Endothelial cell of hepatic sinusoid (primary cell): ENCODE results near the gene NCK2.
"Not testable (repeated sequence)": the region's sequence is repeated elsewhere in the genome, so short reads cannot be mapped to it uniquely, and the experiment has no call there.

Experiments
- in situ Hi-C: cut with HindIII; loops from 2 replicates; pipeline ENCODE4 v1.10.0; 2017; ENCODE audit warnings: low sequenced_read_pairs

Gene NCK2

DNA sequence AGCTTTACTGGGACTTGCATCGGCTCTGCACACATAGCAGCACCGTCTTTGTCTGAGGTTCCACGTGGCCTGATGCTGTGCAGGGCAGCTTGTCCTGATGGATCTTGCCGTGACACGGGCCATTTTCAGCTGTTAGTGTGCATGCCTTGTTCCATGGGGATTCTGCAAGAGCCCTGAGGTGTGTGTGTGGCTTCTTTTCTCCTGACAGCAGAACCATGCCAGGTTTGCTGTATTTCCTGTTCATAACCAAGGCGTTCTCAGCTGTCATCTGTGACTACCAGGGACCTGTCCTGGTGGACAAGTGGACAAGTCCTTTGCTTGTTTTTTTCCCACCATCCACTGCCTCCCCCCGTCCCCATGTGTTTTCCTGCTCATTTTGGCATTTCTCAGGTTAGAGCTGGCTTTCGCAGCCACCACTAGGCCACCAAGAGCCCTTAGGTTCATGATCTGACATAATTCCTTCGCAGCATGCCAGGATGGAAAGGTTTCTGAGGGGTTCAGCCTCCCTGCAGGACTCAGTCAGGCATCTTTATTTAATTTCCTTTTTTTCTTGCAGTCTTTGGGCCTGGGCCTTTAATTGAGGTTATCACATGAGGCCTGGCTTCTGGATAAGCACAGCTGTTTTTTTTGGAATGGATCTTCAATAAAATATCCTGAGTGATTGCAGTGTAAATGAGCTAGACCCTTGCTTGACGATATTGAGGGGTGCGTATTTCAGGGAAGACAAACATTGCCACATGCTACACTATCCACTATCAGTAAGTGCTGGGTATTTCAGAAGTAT, 139.4 kb downstream of the NCK2 start:
- in situ Hi-C loops = no loop called here

DNA sequence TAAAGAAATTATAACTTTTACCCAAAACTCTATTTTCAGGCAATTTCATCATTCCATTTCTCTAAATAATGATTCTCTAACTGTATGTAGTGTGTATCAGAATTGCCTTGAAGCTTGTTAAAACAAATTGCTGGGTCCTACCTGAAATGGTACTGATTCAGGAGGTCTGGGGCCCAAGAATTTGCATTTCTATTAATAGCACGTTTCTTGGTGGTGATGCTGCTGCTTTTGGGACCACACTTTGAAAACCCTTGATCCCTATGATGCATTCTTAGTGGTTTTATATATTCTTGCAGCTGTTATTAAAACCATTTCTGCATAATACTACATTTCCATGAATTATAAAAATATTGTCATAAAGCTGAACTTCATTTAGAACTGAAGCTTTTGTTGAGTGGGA, 140.7 kb downstream of the NCK2 start:
- in situ Hi-C loops = no loop called here

DNA sequence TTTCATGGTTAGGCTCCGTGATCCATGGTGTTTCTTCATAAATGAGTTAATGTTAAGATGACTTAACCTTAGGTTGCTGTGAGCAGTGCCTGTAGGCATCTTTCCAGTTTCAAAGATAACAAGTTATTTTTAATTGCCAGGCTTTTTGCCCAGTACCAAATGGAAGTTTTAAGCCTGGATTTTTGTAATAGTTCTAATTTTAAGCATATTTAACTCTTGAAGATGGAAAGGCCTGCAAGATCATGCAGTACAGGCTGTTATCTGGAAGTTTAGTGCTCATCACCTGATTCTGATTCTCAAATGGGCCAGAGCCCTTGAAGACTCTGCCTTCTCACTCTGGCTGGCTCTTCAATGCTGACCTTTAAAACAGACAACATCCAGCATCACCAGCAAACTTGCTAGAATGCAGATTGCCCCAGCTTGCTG, 141.3 kb downstream of the NCK2 start:
- in situ Hi-C loops = no loop called here

DNA sequence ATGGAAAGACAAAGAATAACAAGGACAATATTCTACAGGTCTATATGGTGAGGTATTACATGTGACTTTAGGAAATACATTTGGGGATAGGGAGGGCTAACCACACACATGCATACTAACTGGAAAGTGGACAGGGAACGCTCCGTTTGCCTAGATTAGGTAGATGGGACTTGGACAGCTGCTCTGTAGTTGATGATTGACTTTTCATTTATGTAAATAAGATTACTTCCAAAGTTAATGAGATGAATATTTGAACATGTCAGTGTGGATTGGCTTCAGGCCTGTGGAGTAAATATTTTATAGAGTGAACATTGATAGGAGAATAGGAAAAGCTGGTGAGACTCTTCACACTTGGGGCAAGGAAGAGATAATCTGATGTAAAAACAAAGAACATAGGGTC, 142.0 kb downstream of the NCK2 start:
- in situ Hi-C loops = no loop called here

DNA sequence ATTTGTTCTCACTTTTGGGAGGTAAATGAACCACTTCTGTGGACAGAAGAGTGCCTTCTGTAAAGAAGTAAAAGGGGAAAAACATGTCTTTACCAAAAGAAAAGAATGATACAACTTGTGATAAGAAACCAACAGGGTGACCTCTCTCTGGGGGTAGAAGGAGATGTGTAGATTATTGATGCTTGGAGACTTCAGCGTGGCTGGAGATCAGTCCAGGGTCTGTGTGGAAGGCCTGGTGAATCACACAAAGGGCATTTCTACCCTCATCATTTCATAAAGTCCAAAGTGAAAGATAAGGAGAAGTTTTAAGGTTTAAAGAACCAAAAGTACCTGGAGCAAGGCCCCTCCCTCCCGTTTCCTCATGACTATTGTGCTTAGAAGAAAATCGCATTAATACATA, 142.5 kb downstream of the NCK2 start:
- in situ Hi-C loops = no loop called here

DNA sequence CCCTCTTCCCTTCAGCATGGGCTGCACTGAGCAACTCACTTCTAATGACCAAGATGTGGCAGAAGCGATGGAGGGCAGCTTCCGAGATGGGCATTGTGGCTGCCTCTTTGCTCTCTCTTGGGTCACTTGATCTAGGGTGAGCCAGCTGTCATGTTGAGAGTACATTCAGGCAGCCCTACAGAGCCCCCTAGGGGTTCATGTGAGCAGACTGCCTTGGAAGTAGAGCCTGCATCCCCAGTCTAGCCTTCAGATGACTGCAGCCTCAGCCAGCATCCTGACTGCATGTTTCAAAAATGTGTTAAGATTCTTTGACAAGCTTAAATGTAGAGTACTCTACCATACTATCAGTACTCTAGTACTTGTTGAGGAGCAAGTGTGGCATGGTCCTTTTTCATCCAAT, 143.9 kb downstream of the NCK2 start:
- in situ Hi-C loops = no loop called here

DNA sequence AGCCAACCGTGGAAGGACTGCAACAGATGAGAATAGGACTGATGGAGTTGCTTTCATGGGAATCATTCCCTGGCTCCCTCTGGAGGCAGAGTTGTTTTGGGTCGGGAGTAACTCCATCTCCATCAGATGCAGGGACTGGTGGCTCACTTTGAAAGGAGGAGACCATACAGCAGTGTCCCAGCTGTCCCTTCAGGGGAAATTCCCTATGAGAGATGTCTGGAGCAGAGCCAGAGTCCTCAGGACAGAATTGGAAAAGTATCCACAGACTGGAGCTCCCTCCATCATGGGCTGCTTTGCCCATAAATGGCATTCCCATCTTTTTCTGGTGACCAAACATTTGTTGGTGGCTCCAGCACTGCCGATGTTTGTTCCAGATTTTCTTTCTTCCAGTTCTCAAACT, 144.3 kb downstream of the NCK2 start:
- in situ Hi-C loops = no loop called here

DNA sequence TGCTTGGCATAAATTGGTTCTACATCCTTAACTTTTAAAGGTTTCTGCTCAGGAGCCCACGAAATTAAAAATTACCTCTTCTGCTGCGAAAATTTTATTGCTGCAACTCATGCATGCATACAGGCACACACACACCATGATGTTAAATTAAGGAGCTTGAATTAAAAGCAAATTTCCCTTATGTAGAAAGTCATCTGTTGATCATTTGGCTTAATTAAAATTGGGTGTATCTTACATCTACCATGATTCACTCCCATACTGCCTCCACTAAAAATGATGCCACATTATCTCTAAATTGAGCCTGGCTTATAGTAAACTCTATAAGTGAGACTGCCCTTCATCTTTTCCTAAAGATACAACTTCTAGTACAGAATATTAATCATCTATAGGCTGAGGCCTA, 145.4 kb downstream of the NCK2 start:
- in situ Hi-C loops = no loop called here

DNA sequence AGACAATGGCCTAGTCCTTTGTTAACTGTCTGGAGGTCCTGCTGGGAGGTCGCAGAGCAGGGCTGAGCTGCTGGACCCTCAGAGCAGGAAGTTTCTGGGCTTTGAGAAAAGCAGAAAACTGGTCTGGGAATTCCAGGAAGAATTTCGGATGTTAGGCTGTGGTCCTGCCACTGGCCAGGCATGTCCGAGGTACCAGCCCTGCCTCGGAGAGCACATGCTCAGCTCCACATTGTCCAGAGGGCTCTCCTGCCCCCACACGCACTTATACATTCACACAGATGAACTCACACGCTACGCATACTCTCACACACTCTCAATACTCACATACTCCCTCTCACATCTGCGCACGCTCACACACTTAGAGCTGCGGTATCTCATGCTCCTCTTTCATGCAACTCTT, 146.1 kb downstream of the NCK2 start:
- in situ Hi-C loops = no loop called here

DNA sequence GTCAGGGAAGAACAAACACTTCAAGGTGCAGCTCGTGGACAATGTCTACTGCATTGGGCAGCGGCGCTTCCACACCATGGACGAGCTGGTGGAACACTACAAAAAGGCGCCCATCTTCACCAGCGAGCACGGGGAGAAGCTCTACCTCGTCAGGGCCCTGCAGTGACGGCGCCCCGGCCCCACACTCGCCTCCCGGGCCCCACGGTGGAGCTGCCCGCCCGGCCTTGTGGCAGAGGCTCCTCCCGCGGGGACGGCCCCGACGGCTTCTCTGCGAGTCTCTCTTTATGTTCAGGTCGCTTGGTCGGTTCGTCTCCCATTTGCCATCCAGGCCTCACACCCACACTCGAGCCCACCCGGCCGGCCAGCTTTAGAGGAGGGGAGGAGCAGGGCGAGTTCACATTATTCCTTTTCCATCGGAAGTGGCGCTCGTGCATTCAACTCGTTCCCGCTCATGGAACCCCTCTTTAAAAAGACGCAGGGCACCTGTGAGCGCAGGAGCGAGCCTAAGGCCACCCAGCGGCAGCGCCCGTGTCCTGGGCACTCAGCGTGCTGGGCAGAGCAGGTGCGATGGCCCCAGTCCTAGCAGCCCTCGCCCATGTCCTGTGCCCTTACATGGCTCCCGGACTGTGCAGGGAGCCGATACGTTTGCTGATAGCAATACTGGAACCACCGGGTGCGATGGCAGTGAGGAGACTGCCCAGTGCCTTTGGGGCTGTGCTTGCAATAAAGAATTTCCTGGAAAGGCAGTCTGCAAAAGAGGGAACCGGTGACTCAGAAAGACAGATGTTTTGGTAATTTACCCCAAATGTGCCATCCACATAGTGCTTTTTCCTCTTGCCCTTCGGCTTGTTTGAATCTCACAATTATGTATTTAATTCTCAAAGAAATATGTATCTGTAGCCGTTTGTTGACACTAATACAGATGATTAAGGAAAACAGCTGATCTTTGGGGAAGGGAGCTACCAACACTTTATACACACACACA, 148.6 kb downstream of the NCK2 start:
- in situ Hi-C loops = no loop called here

DNA sequence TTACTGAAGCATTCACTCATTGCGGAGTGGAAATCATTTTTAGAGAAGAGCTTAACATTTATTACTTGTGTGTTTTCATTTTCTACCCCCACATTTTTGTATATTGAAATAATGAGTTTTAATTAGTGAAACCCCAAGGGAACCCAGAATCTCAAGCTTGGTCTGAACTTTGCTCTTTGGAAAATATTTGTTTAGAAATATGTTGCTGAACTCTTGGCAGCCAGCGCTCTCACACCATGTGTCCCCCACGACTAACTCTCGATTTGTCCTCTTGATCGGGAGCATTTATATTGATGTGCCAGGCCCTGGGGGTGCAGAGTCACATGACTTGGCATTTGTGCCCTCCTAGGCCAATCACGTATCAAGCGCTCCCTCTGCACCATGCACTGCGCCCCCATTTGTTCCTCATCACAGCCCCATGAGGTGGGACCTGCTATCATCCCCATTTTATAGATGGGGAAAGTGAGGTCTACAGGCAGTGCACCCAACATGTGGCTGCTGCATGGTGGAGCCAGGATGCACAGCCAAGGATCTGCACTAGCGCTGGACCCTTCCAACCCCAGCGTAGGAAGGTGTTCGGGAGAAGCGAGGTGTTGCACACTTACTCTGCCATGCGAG, 149.7 kb downstream of the NCK2 start:
- in situ Hi-C loops = no loop called here

DNA sequence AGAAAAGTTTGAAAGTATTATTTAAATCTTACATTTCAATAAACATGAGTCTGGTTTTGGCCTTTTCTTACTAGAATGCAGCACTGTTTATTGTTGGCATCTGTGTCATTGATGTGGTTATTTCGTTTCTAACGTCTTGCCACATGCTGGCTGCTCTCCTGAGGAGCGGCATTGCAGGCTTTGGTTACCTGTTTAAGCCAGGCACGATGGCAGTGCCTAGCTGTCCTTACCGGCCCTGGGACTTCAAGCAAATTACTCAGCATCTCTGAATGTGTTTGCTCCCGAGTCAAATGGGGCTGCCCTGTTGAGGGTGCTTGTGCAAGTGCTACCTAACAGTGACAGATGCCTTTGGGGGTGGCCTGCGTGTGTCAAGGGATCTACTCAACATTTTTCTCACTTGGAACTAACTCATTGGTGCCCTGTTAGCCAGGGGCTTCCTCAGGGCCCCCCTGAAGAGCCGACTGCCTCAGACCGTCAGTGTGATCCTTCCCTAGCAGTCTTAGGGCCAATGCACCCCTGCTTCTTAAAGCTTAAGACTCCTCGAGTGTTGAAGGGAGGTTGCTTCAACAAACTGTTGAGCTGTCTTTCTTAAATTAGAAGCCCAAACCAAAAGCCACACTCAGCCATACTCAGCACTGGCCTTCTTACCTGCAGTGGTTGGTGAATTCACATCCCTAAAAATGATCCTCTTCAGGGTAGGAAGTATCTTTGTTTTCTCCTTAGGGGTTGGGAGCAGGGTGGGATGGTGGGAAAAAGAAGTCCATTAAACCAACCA, 151.5 kb downstream of the NCK2 start:
- in situ Hi-C loops = no loop called here

DNA sequence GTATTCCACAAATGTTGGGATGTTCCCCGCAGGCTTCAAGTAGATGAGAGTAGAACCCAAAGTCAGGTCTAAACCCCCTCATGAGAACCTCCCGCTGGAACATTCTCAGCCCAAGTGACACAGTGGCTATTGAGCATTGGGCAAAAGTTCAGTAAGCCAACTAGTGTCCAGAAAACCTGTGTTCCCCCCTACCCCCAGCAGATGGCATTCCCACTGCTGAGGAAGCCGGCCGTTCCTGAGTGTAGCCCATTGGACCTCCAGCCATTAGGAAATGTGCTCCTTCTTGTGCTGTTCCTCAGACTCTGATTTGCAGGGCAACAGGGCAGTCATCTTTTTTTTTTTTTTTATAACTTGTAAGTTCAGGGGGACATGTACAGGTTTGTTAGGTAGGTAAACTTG, 152.1 kb downstream of the NCK2 start:
- in situ Hi-C loops = no loop called here

DNA sequence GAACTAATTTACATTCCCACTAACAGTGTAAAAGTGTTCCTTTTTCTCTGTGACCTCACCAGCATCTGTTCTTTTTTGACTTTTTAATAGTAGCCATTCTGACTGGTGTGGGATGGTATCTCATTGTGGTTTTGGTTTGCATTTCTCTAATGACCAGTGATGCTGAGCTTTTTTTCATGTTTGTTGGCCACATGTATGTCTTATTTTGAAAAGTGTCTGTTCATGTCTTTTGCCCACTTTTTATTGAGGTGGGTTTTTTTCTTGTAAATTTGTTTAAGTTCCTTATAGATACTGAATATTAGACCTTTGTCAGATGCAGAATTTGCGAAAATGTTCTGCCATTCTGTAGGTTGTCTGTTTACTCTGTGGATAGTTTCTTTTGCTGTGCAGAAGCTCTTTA, 153.0 kb downstream of the NCK2 start:
- in situ Hi-C loops = not testable (repeated sequence)

DNA sequence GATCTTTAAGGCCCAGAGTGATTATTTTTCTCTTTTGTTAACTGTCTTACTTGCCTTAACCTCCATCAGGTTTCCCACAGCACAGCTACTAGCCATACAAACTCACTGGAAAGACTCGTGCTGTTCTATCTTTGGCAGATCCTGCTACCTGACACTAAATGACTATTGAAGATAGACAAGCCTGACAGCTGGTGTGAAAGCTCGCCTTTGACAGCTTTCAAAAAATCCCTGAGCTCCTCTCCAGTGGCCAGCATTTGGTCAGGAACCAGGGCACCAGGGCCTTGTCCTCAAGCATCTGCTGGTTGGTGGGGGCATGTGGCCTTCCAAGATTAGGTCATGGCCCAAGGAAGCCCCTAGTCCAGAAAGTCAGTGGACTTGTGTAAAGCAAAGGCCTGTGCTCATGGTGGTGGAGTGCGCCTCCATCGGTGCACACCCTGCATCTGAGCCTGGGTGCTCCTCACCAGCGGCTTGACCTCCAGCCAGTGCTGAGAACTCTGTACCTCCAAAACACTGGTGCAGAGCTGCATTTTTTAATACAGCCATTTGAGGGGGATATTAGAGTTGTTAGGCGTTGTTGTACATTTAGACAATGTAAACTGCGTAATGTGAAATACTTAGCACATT, 158.5 kb downstream of the NCK2 start:
- in situ Hi-C loops = no loop called here

DNA sequence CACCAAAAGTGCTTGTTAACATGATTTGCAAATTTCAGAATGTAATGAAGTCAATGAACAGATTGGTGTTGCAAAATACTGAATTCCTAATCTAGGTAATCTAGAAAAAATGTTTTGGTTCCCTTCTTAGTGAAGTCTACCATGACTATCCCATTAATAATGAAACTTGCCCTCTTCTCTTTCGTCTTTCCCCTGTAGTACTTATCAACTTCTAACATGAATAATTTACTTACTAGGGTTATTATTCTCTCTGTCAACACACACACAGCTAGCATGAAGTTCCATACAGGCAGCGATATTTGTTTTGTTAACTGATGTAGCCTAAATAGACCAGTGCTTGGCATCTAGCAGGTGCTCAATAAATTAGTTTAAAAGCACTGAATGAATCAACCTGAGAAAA, 160.2 kb downstream of the NCK2 start:
- in situ Hi-C loops = no loop called here

DNA sequence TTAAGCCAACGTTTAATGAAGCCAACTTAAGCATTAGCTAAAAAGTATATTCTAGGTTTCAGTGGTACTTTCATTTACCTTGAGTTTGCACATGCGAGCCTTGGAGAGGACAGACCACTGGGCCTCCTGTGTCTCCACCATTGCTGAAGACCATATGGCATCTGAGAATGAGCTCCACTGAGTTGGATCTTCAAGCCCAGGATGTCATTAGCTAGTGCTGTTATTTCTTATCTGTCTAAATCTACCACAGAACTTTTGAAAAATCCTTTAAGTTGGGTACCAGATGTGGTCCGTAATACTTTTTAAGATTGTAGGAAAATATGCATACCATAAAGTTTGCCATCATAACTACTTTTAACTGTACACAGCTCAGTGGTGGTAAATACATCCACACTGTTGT, 161.8 kb downstream of the NCK2 start:
- in situ Hi-C loops = no loop called here

DNA sequence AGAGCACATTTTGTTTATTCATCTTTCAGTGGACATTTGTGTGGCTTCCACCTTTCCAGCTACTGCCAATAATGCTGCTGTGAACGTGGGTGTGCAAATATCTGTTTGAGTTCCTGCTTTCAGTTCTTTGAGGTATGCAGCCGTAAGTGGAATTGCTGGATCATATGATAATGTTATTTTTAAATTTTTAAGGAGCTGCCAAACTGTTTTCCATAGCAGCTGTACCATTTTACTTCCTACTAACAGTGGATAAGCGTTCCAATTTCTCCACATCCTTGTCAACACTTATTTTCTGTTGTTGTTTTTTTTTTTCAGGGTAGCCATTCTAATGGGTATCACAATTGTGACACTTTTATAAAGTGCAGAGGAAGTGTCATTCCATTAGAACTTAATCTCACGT, 162.5 kb downstream of the NCK2 start:
- in situ Hi-C loops = no loop called here

DNA sequence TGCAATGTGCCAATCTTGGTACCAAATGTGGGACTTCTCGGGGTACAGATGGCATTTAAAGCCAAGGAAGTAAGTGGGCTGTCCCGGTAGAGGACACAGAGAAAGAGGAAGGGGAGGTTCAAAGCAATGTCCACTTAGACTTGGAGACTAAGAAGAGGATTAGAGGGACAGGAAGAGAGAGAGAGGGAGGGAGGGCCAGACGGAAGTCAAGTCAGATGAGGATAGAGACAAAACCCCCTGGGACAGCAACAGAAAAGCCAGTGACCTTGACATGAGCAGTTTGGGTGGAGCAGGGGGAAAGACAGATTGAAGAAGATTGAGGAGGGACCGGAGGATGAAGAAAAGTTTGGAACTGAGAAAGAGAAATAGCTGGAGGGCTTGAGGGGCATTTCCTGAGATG, 164.5 kb downstream of the NCK2 start:
- in situ Hi-C loops = no loop called here

DNA sequence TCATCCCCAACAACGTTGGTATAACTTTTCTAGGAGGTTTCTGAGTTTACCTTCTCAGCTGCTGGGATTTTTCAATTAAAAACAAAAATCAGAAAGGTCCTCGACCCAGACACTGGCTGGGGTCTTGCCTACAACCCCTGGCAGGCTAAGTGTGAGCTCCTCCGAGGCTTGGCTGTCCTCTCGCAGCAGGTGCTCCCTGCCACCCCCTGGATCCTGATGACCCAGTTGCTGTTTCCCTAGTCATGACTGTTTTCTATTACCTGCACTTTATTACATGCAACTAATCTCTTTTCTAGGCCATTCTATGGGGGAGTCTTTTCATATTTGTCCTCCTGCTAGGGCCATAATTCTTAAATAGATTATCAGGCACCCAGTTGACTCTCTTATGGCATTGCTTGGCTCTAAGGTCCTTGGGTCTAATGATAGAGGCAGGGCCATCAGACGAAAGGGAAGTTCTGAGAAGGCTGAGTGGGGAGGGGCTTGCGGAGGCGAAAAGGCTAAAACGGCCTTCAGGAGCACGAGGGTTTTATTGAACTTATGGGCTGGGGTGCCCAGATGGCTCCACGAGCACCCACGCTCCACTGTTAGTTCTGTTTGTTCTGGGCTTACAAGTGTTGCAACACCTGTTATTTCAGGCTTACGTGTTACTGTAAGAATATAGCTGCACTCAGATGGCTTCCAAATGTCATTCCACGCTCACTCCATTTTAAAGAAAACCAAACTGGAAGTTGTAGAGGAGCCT, 166.0 kb downstream of the NCK2 start:
- in situ Hi-C loops = no loop called here
